RWPE1 (cell line): Measurements from ENCODE around the gene VPS26C.

ENCODE experiments used
- CTCF ChIA-PET: fragments of 350-600 bp; sonication (Branson Sonifier 250); formaldehyde crosslinking; extraction: SDS; loops from one replicate; lab custom pipeline; 2021; lab: Yijun Ruan, JAX
- POLR2A ChIA-PET: fragments of 400-600 bp; formaldehyde crosslinking; extraction: SDS; loops from one replicate; lab custom pipeline; 2020; ENCODE audit warnings: antibody characterized with exemption; ENCODE audit not compliant: low non-redundant PET; lab: Yijun Ruan, JAX
- DNase-seq: peaks from one replicate; pipeline ENCODE4 v3.0.0; 2012; ENCODE audit warnings: low spot score
- H3K27ac ChIP-seq: fragments of 450-650 bp; 2 replicates; pipeline ENCODE4 v1.5.1; 2017
- TF ChIP-seq, protein P1 (sequence below): fragments of 450-650 bp; conservative IDR thresholded peaks from 2 replicates; pipeline ENCODE4 v1.5.1; 2017; ENCODE audit warnings: low read depth, mild to moderate bottlenecking

Gene VPS26C

DNA sequence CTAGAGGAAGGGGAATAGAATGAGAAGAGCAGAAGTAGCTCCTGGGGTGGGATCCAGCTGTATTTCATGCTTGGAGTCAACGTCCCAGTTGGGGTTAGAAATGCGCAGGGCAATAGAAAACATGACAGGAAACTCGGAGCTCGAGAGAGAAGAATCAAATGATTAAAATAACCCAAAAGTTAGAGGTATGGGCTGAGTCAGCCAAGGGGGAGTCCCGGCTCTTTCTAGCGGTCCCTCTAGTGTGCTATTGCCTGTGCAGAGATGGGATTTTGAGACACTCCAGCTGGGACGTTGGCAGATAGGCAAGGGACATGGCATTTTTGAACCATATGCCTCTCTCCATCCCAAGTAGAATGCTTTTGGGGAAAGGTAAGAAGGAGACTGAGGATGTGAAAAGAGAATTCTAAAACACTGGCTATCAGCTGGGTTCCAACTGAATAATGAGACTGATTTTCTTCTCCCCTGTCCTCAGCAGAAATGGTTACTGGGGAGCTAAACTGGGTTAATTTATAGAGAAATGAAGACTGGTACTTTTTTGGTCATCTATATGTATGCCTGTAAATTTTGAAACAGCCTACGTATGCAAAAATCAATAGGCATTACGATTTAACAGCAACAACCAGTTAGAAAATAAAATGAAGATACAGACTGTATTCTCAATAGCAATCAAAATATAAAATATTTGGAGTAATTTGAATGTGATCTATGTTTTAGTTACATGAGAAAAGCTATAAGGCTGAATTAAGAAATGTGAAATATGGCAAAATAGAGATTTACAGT lies 7.0 kb upstream of the VPS26C start:
- H3K27ac ChIP-seq: no peak overlapping the region
- ChIA-PET CTCF (no interaction called here), POLR2A (no interaction called here)
- TF ChIP-seq, protein P1, sequence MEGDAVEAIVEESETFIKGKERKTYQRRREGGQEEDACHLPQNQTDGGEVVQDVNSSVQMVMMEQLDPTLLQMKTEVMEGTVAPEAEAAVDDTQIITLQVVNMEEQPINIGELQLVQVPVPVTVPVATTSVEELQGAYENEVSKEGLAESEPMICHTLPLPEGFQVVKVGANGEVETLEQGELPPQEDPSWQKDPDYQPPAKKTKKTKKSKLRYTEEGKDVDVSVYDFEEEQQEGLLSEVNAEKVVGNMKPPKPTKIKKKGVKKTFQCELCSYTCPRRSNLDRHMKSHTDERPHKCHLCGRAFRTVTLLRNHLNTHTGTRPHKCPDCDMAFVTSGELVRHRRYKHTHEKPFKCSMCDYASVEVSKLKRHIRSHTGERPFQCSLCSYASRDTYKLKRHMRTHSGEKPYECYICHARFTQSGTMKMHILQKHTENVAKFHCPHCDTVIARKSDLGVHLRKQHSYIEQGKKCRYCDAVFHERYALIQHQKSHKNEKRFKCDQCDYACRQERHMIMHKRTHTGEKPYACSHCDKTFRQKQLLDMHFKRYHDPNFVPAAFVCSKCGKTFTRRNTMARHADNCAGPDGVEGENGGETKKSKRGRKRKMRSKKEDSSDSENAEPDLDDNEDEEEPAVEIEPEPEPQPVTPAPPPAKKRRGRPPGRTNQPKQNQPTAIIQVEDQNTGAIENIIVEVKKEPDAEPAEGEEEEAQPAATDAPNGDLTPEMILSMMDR: no peak
- DNase-seq: no peak

GRCh38 chr21:37273440-37273839 lies 6.3 kb upstream of the VPS26C start:
- no peak for DNase-seq
- no peak overlapping the region for H3K27ac ChIP-seq
- CTCF ChIA-PET: no interaction called here
- TF ChIP-seq, protein P1: no peak
- POLR2A ChIA-PET: no interaction called here

DNA sequence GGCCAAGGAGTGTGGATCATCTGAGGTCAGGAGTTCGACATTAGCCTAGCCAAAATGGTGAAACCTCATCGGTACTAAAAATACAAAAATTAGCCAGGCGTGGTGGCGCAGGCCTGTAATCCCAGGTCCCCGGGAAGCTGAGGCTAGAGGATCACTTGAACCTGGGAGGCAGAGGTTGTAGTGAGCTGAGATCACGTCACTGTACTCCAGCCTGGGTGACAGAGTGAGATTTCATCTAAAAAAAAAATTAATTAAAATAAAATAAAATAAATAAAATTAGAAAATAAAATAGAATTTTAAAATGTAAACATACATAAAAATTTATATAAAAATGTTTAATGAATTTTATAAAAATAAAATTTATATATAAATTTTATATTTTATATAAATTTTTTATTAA lies 5.8 kb upstream of the VPS26C start:
- ChIA-PET CTCF (no interaction called here), POLR2A (no interaction called here)
- no peak overlapping the region for H3K27ac ChIP-seq
- TF ChIP-seq, protein P1: no peak
- DNase-seq: no peak

GRCh38 chr21:37270576-37271365 lies 3.6 kb upstream of the VPS26C start:
- no peak overlapping the region for H3K27ac ChIP-seq
- POLR2A ChIA-PET: no interaction called here
- DNase-seq: no peak
- TF ChIP-seq, protein P1: no peak
- CTCF ChIA-PET: interaction anchor here (0.6 to 0.7 kb wide), 2 partner anchors 20 to 24 kb away, joined by 3 read pairs; no protein-coding TSS in a partner anchor

- TF ChIP-seq, protein P1: no peak
- no peak for DNase-seq
- POLR2A ChIA-PET: no interaction called here
- no peak overlapping the region for H3K27ac ChIP-seq
- CTCF ChIA-PET: no interaction called here
Measured at GRCh38 chr21:37269481-37269880, 2.3 kb upstream of the VPS26C start.

- POLR2A ChIA-PET: interaction anchor here (0.5 to 1.6 kb wide), 2 partner anchors 97 to 226 kb away, joined by 6 to 8 read pairs; no protein-coding TSS in a partner anchor
- peak overlapping the region; percentile 99 for H3K27ac ChIP-seq
- TF ChIP-seq, protein P1: no peak
- DNase-seq: no peak
- CTCF ChIA-PET: interaction anchor here (1.1 kb wide), 1 partner anchor 98 kb away, joined by 4 read pairs; the partner anchor contains the start of gene DYRK1A
Measured at GRCh38 chr21:37268186-37268503, 1.0 kb upstream of the VPS26C start.
